CD14-positive monocyte (primary cell): ENCODE data around the gene STPG1. TPM values are rescaled to one million over a fixed set of nuclear protein-coding genes. Genes with fewer than 3 reads are reported as not detected.

ENCODE experiments used
- DNase-seq, 3 donors: peaks; one replicate each; pipeline ENCODE4 v3.0.0-alpha.2; 2011 to 2022
- H2AFZ ChIP-seq: 2 replicates; pipeline ENCODE4 v1.6.0; 2012; ENCODE audit warnings: mild to moderate bottlenecking, low read depth, low read length, inconsistent platforms; ENCODE audit not compliant: insufficient read depth, poor library complexity, severe bottlenecking
- H3K27ac ChIP-seq, 2 donors: 1 replicate in 1 of 2; 2 replicates in 1 of 2; pipeline ENCODE4 v1.5.1; 2012 to 2013; ENCODE audit warnings: low read length in 2 of 2, control low read depth in 1 of 2, inconsistent platforms in 1 of 2, low read depth in 1 of 2, mild to moderate bottlenecking in 1 of 2
- H3K27me3 ChIP-seq, 2 donors: one replicate each; pipeline versions ENCODE4 v1.6.0 to v1.6.1; 2011 to 2013; ENCODE audit warnings: low read length in 2 of 2; ENCODE audit not compliant: control insufficient read depth in 2 of 2, insufficient read depth in 2 of 2
- H3K36me3 ChIP-seq, 2 donors: replicated peaks in 1 of 2; 1 replicate in 1 of 2; 2 replicates in 1 of 2; pipeline versions ENCODE4 v1.5.1 to v1.6.1; 2012 to 2013; ENCODE audit warnings: low read length in 2 of 2, control low read depth in 1 of 2, inconsistent platforms in 1 of 2, mild to moderate bottlenecking in 1 of 2; ENCODE audit not compliant: insufficient read depth in 2 of 2, control insufficient read depth in 1 of 2
- H3K4me1 ChIP-seq, 2 donors: 1 replicate in 1 of 2; 2 replicates in 1 of 2; pipeline versions ENCODE4 v1.5.1 to v1.6.1; 2012 to 2013; ENCODE audit warnings: low read length in 2 of 2, control low read depth in 1 of 2, inconsistent platforms in 1 of 2, mild to moderate bottlenecking in 1 of 2, moderate library complexity in 1 of 2; ENCODE audit not compliant: insufficient read depth in 2 of 2, control insufficient read depth in 1 of 2
- H3K4me2 ChIP-seq: replicated peaks from 2 replicates; pipeline ENCODE3; 2012; ENCODE audit warnings: low read length, moderate library complexity, mild to moderate bottlenecking; ENCODE audit not compliant: poor library complexity, severe bottlenecking; ENCODE audit errors: extremely low read depth
- H3K4me3 ChIP-seq, 3 experiments: fragments of 200-600 bp in 1 of 3; sonication (generic) in 1 of 3; replicated peaks in 1 of 3; 1 replicate in 2 of 3; 2 replicates in 1 of 3; pipeline ENCODE4 v1.5.1; 2011 to 2013; ENCODE audit warnings: low read length in 3 of 3, mild to moderate bottlenecking in 3 of 3, control low read depth in 2 of 3, low read depth in 2 of 3, inconsistent platforms in 1 of 3, moderate library complexity in 1 of 3
- H3K79me2 ChIP-seq: 2 replicates; pipeline ENCODE4 v1.6.0; 2012; ENCODE audit warnings: mild to moderate bottlenecking, control low read depth, inconsistent platforms, low read length, moderate library complexity; ENCODE audit not compliant: insufficient read depth
- H3K9ac ChIP-seq: 2 replicates; pipeline ENCODE4 v1.6.0; 2017; ENCODE audit warnings: low read length, mild to moderate bottlenecking; ENCODE audit not compliant: insufficient read depth, poor library complexity, severe bottlenecking
- H3K9me3 ChIP-seq, 2 donors: replicated peaks in 1 of 2; 1 replicate in 1 of 2; 2 replicates in 1 of 2; pipeline versions ENCODE4 v1.5.1 to v1.6.1; 2012 to 2013; ENCODE audit warnings: low read length in 2 of 2, control low read depth in 1 of 2; ENCODE audit not compliant: control insufficient read depth in 1 of 2, insufficient read depth in 1 of 2
- H4K20me1 ChIP-seq: 2 replicates; pipeline ENCODE4 v1.6.0; 2012; ENCODE audit warnings: mild to moderate bottlenecking, low read length, control low read depth, moderate library complexity; ENCODE audit not compliant: insufficient read depth
- H3K27ac Mint-ChIP-seq, 7 donors: one replicate each; pipeline ENCODE4 v1.8.0; 2020; ENCODE audit warnings: mild to moderate bottlenecking in 7 of 7, mixed read lengths in 7 of 7, moderate library complexity in 6 of 7, inconsistent platforms in 2 of 7
- H3K27me3 Mint-ChIP-seq, 3 donors: one replicate each; pipeline ENCODE4 v1.8.0; 2021 to 2022; ENCODE audit warnings: low read depth in 3 of 3, mild to moderate bottlenecking in 3 of 3, mixed read lengths in 3 of 3, moderate library complexity in 3 of 3, inconsistent platforms in 1 of 3
- H3K36me3 Mint-ChIP-seq, 2 donors: one replicate each; pipeline ENCODE4 v1.8.0; 2020; ENCODE audit warnings: mixed read lengths in 2 of 2, inconsistent platforms in 1 of 2, mild to moderate bottlenecking in 1 of 2
- H3K4me1 Mint-ChIP-seq: one replicate; pipeline ENCODE4 v1.8.0; 2020; ENCODE audit warnings: mild to moderate bottlenecking, mixed read lengths
- H3K4me3 Mint-ChIP-seq, 2 donors: one replicate each; pipeline ENCODE4 v1.8.0; 2020; ENCODE audit warnings: mild to moderate bottlenecking in 2 of 2, mixed read lengths in 2 of 2, moderate library complexity in 1 of 2
- H3K9me3 Mint-ChIP-seq, 7 donors: one replicate each; pipeline ENCODE4 v1.8.0; 2020 to 2022; ENCODE audit warnings: mixed read lengths in 7 of 7, mild to moderate bottlenecking in 6 of 7, moderate library complexity in 6 of 7, inconsistent platforms in 2 of 7
- WGBS: methylation state at CpG from one replicate; pipeline ENCODE4 v1.1.5; 2013; ENCODE audit warnings: missing lambda C conversion rate; ENCODE audit not compliant: insufficient coverage; 5-methylcytosine and 5-hydroxymethylcytosine counted together
- intact Hi-C, 2 donors: fragments of 100-400 bp; cut with micrococcal nuclease; formaldehyde crosslinking; loops; one replicate each; pipeline versions ENCODE4 v1.15.0 to v1.15.1; 2023
- polyA plus RNA-seq, 3 donors: library from polyadenylated mRNA; depleted of rRNA in 1 of 3; unstranded in 2 of 3; stranded (reverse) in 1 of 3; fragments of 300-500 nt in 2 of 3; fragments of >200 nt in 1 of 3; fragmentation: Illumina TruSeq in 2 of 3; gene quantifications; 1 replicate in 2 of 3; 2 replicates in 1 of 3; pipeline ENCODE4 v1.2.3, GENCODE V29; 2012 to 2021
- TF ChIP-seq, protein P1 (sequence below): fragments of 200-600 bp; IDR thresholded peaks from one replicate; pipeline ENCODE4 v1.8.0; 2022; ENCODE audit warnings: antibody characterized with exemption, mild to moderate bottlenecking

STPG1 gene
- polyA plus RNA-seq, 3 donors = 0.57 to 0.85 (median 0.60) TPM

DNA sequence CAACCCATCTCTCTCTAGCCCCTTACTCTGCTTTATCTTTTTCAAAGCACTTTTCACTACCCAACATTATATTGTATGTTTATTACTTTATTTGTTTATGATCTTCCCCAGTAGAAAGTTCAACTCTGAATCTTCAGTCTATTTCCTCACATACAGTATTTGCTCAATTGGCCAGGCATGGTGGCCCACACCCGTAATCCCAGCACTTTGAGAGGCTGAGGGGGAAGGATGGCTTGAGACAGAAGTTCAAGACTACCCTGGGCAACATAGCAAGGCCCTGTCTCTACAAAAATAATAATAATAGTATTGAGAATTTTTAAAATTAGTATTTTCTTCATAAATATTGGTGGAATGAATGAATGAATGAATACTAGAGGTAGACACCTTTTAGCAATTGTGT lies 1.2 kb downstream of the STPG1 start:
- H2AFZ ChIP-seq = no peak overlapping the region
- H4K20me1 ChIP-seq = no peaks in the 10 kb centered on the region
- Mint-ChIP-seq H3K36me3 (no peaks in the 10 kb centered on the region), H3K4me3 (peak overlapping the region in 1 of 2 donors; percentile 4), H3K27ac (peak overlapping the region in 2 of 7 donors; percentile 2 to 60), H3K27me3 (peaks cover 0 to 6% (median 1%) of the 10 kb centered on the region in 3 donors), H3K9me3 (peaks cover 0 to 9% (median 0%) of the 10 kb centered on the region in 7 donors), H3K4me1 (peaks cover 45% of the 10 kb centered on the region)
- H3K27ac ChIP-seq = no peak overlapping the region
- no peak overlapping the region for H3K9ac ChIP-seq
- H3K4me1 ChIP-seq = peaks cover 22 to 40% of the 10 kb centered on the region in 2 donors
- WGBS = no CpG with 5 or more reads among the region's 1 CpG
- TF ChIP-seq, protein P1, sequence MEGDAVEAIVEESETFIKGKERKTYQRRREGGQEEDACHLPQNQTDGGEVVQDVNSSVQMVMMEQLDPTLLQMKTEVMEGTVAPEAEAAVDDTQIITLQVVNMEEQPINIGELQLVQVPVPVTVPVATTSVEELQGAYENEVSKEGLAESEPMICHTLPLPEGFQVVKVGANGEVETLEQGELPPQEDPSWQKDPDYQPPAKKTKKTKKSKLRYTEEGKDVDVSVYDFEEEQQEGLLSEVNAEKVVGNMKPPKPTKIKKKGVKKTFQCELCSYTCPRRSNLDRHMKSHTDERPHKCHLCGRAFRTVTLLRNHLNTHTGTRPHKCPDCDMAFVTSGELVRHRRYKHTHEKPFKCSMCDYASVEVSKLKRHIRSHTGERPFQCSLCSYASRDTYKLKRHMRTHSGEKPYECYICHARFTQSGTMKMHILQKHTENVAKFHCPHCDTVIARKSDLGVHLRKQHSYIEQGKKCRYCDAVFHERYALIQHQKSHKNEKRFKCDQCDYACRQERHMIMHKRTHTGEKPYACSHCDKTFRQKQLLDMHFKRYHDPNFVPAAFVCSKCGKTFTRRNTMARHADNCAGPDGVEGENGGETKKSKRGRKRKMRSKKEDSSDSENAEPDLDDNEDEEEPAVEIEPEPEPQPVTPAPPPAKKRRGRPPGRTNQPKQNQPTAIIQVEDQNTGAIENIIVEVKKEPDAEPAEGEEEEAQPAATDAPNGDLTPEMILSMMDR = no peak
- H3K27me3 ChIP-seq = no peaks in the 10 kb centered on the region
- H3K4me2 ChIP-seq = no peak overlapping the region
- H3K9me3 ChIP-seq = no peaks in the 10 kb centered on the region
- H3K36me3 ChIP-seq = no peaks in the 10 kb centered on the region
- intact Hi-C loops = no loop called here
- no peak for DNase-seq
- H3K79me2 ChIP-seq = peaks cover 17% of the 10 kb centered on the region
- no peak overlapping the region for H3K4me3 ChIP-seq

DNA sequence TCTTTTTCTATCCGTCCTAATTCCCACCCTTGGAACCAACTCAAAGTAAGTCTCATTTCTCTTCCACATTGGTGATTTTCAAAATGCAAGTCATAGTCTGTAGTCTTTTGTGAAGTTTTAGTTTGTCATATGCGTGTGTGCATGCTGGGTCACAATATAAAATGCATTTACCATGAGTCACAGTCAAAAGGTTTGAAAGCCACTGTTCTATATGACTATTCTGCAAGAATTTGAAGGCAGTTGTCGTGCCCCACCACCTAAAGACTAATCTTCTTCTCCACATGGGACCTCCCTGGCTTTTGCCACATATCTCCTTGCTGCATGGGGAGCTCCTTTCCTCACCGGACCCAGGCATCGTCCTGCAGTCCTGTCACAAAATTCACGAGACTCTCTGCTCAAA lies 1.6 kb downstream of the STPG1 start:
- H3K79me2 ChIP-seq = peaks cover 13% of the 10 kb centered on the region
- no peak for DNase-seq
- H3K36me3 ChIP-seq = no peaks in the 10 kb centered on the region
- Mint-ChIP-seq H3K27ac (peak overlapping the region in 4 of 7 donors; percentile 2 to 60 (median 10)), H3K4me1 (peaks cover 42% of the 10 kb centered on the region), H3K9me3 (peaks cover 0 to 11% (median under 1%) of the 10 kb centered on the region in 7 donors), H3K27me3 (peaks cover 0 to 6% (median 1%) of the 10 kb centered on the region in 3 donors), H3K36me3 (no peaks in the 10 kb centered on the region), H3K4me3 (no peak overlapping the region)
- H3K9me3 ChIP-seq = no peaks in the 10 kb centered on the region
- H4K20me1 ChIP-seq = no peaks in the 10 kb centered on the region
- H3K9ac ChIP-seq = no peak overlapping the region
- no peak overlapping the region for H3K27ac ChIP-seq
- intact Hi-C loops = no loop called here
- no peak overlapping the region for H2AFZ ChIP-seq
- no peak overlapping the region for H3K4me2 ChIP-seq
- WGBS = 85% methylated on average over 3 of the region's 6 CpGs
- TF ChIP-seq, protein P1 = no peak
- H3K4me3 ChIP-seq = no peak overlapping the region
- H3K4me1 ChIP-seq = peaks cover 21 to 36% of the 10 kb centered on the region in 2 donors
- H3K27me3 ChIP-seq = no peaks in the 10 kb centered on the region
